NCI-H1417 treated with DMSO at 0.1 percent for 48 hours (cell line): Measurements from ENCODE around the gene SRRM2.

Source experiments
- DNase-seq: peaks from one replicate; lab custom pipeline; 2025; lab: John Stamatoyannopoulos, UW

Gene SRRM2

GRCh38 chr16:2752035-2752849, at the start of gene SRRM2:
Gene SRRM2, plus strand, starts transcription at chr16:2752638. Its CDS starts 3,727 bp downstream, at chr16:2756365.
- DNase-seq = peak; percentile 88

DNA sequence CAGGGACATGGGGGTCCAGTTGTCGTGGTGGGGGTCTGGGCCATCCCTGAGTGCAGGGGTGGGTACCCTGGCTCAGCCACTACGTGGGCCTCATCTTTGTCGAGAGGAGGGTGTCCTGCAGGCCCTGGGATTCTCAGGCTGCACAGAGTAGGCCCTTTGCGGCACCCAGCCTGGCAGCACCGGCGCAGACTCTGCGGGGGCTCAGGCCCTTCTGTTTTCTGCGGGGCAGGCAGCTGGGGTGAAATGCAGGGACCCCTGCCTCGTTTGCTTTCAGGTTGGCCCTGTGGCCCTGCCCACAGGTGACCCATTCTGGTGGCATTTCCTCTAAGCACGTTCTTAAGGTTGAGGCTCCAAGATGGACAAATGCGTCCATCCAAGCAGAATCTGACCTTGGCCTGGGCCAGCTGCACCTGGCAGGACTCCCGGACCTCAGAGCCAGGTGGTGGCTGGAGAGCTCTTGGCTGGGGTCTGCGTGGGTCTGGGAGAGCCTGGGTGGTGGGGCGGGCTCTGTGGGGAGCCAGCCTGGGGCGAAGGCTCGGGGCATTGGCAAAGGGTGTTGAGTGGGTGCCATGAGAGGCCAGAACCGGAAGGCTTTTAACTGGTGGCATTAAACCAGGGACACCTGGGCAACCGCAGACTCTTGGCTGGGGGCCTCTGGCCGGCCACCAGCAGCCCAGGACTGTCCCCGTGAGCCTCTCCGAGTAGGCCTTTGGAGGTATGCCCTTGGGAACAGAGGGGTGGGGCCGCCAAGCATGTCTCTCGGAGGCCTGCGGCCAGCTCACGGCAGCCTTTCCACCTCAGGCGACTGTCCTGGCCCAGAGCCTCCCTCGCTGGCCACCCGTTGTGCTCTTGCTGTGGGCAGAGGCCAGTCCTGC, 49.3 kb upstream of the SRRM2 start:
- no peak for DNase-seq

GRCh38 chr16:2704166-2704982, 48.1 kb upstream of the SRRM2 start:
- no peak for DNase-seq

- DNase-seq = no peak
These were observed 47.5 kb upstream of the SRRM2 start for GRCh38 chr16:2704983-2705275.

DNA sequence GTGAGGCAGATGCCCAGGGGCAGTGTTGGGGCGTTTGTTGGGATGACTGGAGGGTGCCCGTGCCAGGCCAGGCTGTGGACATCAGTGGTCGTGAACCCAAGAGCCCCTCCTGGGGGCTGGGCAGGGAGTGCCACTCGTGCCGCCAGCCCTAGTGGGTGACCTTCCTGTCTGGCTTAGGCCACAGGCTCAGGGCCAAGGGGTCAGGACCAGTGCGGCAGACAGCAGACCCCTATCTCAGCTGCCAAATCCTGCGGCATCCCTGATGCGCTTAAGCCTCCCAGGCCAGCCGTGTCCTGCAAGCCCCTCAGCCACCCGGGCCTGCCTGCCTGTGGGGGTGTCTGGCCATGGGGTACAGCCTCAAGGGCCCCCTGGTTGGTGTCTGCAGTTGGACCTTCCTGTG, 47.1 kb upstream of the SRRM2 start:
- DNase-seq = no peak

GRCh38 chr16:2706085-2706484, 46.4 kb upstream of the SRRM2 start:
- no peak for DNase-seq

GRCh38 chr16:2706611-2707311, 45.7 kb upstream of the SRRM2 start:
- DNase-seq = no peak

- no peak for DNase-seq
These were observed 44.8 kb upstream of the SRRM2 start for GRCh38 chr16:2707368-2708289.

DNA sequence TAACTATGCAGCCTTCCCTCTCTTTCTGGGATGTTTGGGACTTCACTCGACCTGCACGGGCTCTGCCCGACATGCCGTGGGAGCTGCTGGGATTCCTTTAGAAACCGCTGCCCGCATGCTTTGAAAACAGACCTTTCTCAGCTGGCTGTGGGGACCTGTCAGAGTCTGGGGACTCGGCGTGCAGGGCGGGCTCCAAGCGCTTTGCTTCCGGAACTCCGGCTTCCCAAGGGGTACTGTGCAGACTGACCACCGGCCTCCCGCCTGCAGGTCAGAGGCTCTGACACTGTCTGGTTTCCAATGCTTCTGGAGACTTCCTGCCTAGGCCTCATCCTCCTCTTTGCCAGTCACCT, 44.2 kb upstream of the SRRM2 start:
- DNase-seq = no peak

- DNase-seq = no peak
These were observed 43.4 kb upstream of the SRRM2 start for GRCh38 chr16:2708955-2709587.

- DNase-seq = no peak
These were observed 42.9 kb upstream of the SRRM2 start for GRCh38 chr16:2709588-2709984.

DNA sequence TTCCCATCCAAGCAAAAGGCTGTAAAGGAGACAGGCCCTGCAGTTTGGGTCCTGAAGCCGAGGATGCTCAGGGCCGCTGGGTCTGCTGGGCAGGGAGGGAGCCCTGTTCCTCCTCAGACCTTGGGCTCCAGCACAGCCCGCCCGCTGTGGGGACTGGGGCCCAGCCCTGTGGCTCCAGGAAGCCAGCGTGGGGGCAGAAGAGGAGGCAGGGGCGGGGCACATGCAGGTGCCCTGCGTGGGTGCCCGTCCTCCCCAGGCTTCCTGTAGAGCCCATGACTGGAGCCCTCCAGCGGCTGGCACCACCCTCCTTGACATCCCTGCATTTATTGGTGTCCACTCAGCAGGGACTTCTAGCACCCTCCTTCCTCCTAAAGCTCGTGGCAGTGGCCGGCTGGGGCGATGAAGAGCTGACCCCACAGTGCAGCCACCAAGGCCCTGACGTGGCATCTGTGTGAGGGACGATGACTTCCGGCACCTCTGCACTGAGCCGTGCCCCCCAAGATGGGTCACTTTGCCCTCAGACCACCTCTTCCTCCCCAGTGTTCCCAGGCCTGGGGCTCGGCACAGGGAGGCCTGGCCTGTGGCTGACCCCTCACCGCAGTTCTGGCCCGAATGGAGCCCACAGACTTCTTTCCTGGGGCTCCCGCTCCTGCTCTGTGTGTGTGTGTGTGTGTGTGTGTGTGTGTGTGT, 42.3 kb upstream of the SRRM2 start:
- DNase-seq = no peak

DNA sequence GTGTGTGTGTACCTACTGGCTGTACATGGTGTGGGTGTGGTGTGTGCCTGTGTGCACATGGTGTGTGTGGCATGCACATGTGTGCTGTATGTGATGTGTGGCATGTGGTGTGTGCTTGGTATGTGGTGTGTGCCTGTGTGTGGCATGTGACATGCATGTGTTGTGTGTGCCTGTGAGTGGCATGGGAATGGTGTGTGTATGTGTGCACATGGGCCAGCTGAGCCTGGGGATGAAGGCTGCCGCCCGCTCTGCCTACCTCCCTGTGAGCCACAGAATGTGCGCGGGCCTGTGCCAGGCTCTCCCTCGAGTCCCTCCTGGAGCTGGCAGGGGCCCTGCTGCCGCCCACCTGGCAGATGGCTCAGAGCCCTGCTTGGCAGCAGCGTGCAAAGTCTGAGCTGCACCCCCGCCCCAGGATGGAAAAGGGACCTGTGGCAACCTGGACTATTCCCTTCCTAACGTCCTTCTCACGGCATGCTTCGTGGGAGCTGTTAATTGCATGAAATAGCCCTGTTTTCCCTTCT, 41.7 kb upstream of the SRRM2 start:
- DNase-seq = no peak

DNA sequence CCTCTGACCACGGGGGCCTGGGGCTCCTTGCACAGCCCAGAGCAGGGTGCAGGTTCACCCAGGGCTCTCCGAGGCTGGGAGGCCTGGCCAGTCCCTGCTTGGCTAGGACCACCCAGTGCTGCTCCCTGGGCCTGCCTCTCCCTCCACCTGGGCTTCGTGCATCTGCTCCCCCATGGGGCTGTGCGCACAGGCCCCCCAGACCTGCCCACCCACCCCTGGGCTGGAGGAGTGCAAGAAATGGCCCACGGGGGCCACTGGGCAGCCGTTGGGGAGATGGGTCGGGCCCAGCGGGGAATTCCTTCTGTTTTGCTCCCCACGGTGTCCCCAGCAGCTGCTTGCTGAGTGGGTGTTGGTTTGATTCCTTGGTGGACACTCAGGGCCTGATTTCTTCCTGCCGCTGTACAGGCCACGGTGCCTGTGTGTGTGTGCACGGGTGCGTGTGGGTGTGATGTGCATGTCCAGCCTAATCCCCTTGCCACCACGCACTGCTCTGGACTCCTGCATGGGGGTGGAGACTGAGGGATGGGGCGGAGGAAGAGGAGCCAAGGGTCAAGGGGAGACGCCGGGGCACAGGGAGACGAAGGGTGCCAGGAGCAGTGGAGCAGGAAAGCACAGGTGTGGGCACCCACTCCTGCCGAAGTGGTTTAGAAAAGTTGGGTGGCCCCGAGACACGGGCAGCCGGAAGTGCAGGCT, 40.9 kb upstream of the SRRM2 start:
- DNase-seq = no peak

DNA sequence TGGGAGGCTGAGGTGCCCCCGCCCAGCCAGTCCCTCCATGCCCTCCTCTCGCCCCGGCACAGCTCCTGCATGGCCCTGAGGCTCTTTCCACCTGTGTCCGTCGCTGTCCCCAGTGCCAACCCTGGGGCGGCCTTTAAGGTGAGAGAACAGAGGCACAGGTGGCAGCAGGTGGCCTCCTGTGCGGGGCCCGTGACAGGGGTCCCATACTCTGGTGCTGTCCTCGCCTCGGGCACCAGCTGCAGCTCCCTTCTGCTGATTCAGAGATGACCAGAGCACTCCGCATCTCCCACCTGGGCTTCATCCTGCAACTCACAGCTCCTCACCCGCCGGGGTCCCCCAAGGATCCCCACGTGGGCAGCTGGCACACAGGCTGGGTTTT, 40.4 kb upstream of the SRRM2 start:
- DNase-seq = no peak

DNA sequence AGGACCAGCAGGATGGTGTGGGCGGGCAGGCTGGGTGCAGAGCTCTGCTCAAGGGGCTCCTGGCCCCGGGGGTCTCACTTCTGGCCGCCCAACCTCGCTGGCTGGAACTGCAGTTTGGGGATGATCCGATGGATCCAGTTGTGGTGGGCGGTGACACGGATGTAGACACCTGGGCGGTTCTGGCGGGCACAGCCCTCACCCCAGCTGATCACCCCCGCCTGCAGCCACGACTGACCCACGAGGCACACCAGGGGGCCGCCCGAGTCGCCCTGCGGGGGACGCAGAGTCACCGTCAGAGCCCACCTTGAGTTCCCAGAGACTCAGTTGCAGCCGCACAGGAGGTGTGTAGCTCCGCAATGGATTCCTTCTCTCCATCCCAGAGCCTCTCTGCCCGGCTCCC, 39.9 kb upstream of the SRRM2 start:
- no peak for DNase-seq

DNA sequence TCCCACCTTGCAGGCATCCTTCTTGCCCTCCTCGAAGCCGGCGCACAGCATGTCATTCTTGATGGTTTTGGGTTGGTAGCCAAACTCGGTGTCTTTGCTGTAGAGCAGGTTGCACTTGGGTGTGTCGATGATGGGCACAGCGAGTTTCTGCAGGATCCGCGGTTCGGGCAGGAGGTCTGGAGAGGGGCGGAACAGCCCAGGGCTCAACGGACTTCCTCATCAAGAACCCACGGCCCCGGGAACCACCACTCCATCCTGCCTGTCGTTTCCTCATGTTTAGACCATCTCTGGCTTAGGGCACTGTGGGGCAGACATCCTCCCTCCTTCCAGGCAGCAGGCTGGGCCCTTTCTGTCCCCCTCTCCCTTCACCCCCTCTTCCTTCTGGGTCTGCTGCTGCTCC, 38.9 kb upstream of the SRRM2 start:
- DNase-seq = no peak

GRCh38 chr16:2713985-2714774, 38.3 kb upstream of the SRRM2 start:
- DNase-seq = no peak
